GM12875 (cell line): ENCODE measurements around the gene HJURP.

Source experiments
- H3K4me3 ChIP-seq: one replicate; pipeline ENCODE4 v1.5.1; 2011; ENCODE audit warnings: low read depth, low read length, control low read depth
- TF ChIP-seq, protein P1 (sequence below): IDR thresholded peaks from 2 replicates; pipeline ENCODE4 v1.5.1; 2011; ENCODE audit warnings: low read depth, mild to moderate bottlenecking, control low read depth, inconsistent platforms, low read length, moderate library complexity, borderline replicate concordance; ENCODE audit not compliant: insufficient read depth

The HJURP gene

DNA sequence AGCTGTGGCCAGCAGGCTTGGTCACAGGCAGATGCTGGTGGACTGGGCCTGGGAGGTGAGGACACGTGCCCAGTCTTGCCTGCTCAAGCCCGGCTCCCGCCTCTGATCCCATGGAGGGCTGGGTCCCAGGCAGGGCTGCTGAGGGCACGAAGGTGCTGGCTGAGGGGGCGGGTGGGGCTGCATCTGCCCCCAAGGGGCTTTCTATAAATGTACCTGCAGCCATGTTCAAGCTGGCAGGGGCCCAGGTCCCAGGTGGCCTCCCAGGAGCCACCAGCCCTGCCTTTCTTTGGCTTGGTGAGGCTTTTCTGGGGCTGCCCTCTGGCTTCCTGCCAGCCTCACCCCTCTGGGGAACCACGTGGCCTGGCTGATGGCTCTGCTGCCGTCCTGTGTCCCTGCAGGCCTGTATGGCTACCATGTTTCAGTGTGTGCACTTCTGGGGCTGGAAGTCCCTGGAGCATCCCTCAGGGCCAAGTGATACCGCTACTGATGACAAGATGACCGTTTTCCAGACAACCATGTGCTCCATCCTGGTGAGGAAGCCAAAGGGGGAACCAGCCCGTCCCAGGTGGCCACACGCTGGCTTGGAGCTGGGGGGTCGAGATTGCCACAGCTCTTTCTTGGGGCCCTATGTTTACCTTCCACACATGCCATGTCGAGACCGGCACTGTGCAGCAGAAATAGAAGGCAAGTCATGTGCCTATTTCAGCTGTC lies 23.2 kb downstream of the HJURP start:
- no peak overlapping the region for H3K4me3 ChIP-seq
- TF ChIP-seq, protein P1, sequence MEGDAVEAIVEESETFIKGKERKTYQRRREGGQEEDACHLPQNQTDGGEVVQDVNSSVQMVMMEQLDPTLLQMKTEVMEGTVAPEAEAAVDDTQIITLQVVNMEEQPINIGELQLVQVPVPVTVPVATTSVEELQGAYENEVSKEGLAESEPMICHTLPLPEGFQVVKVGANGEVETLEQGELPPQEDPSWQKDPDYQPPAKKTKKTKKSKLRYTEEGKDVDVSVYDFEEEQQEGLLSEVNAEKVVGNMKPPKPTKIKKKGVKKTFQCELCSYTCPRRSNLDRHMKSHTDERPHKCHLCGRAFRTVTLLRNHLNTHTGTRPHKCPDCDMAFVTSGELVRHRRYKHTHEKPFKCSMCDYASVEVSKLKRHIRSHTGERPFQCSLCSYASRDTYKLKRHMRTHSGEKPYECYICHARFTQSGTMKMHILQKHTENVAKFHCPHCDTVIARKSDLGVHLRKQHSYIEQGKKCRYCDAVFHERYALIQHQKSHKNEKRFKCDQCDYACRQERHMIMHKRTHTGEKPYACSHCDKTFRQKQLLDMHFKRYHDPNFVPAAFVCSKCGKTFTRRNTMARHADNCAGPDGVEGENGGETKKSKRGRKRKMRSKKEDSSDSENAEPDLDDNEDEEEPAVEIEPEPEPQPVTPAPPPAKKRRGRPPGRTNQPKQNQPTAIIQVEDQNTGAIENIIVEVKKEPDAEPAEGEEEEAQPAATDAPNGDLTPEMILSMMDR = no peak

- TF ChIP-seq, protein P1 = no peak
- H3K4me3 ChIP-seq = no peak overlapping the region
Observed at GRCh38 chr2:233830111-233830802, 24.1 kb downstream of the HJURP start.

- TF ChIP-seq, protein P1 = no peak
- H3K4me3 ChIP-seq = no peak overlapping the region
Observed at GRCh38 chr2:233829193-233830110, 24.9 kb downstream of the HJURP start.

GRCh38 chr2:233828546-233829192 lies 25.7 kb downstream of the HJURP start:
- H3K4me3 ChIP-seq = no peak overlapping the region
- TF ChIP-seq, protein P1 = no peak

GRCh38 chr2:233824373-233824772 lies 30.0 kb downstream of the HJURP start:
- no peak overlapping the region for H3K4me3 ChIP-seq
- TF ChIP-seq, protein P1 = no peak

DNA sequence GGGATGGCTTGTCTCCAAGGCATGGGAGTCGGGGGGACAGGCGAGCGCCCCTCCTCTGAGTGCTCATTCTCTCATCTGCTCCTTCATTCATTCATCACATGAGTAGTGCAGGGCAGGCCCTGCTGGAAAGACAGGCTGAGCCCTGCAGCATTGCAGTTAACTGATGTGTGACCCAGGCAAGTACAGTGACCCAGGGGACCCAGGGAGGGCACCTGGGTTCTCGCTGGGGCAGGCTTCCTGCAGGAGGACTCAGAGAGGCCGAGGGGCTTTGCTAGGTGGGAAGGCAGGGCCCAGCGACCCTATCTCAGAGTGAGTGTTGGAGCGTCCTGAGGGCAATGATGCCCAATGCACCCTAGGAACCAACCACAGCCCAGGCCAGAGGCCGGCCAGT lies 30.6 kb downstream of the HJURP start:
- TF ChIP-seq, protein P1 = no peak
- no peak overlapping the region for H3K4me3 ChIP-seq
